Hematopoietic multipotent progenitor cell treated with erythropoietin and hydrocortisone succinate and interleukin-3 and kit ligand, for 6 days (in vitro differentiated cells): ENCODE measurements around the gene VASP.

Experiments used
- DNase-seq: peaks from one replicate; pipeline ENCODE4 v3.0.0-alpha.2; 2015

Gene VASP

DNA sequence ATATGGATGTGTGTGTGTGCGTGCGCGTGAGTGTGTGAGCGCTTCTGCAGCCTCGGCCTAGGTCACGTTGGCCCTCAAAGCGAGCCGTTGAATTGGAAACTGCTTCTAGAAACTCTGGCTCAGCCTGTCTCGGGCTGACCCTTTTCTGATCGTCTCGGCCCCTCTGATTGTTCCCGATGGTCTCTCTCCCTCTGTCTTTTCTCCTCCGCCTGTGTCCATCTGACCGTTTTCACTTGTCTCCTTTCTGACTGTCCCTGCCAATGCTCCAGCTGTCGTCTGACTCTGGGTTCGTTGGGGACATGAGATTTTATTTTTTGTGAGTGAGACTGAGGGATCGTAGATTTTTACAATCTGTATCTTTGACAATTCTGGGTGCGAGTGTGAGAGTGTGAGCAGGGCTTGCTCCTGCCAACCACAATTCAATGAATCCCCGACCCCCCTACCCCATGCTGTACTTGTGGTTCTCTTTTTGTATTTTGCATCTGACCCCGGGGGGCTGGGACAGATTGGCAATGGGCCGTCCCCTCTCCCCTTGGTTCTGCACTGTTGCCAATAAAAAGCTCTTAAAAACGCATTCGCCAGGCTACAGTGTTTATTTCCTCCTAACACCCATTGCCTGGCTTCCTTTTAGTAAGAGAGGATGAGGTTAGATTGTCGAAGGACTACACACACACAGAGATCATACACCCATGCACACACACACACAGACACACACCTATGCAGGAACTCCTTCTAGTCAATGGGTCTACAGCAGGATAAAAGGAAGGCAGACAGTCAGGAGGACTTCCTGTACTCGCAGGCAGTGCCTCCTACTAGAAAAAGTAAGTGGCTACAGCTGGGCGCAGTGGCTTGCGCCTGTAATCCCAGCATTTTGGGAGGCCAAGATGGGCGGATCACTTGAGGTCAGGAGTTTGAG, 32.4 kb upstream of the VASP start:
- DNase-seq, result no peak

DNA sequence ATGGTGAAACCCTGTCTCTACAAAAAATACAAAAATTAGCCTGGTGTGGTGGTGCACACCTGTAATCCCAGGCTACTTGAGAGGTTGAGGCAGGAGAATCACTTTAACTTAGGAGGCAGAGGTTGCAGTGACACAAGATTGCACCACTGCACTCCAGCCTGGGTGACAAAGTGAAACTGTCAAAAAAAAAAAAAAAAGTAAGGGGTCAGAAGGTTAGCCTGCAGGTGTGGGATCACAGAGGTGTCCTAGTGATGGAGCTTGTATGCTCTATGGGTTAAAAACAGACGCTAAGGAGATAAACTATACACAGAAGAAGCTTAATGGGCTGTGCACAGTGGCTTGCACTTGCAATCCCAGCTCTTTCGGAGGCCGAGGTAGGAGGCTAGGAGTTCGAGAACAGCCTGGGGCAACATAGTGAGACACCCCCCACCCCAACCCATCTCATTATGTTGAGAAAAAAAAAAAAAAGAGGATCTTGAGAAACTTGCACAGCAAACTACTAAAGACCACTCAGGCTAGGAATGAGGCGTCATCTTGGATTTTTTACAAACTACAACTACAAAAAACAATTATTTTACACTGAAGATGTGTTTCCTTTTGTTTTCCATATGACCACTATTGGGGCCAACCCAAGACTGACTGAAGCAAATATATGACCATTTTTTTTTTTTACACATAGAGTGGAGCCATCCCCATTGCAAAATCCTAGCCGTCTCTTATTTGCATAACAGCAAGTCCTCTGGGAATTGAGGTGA, 31.6 kb upstream of the VASP start:
- DNase-seq, result no peak

DNA sequence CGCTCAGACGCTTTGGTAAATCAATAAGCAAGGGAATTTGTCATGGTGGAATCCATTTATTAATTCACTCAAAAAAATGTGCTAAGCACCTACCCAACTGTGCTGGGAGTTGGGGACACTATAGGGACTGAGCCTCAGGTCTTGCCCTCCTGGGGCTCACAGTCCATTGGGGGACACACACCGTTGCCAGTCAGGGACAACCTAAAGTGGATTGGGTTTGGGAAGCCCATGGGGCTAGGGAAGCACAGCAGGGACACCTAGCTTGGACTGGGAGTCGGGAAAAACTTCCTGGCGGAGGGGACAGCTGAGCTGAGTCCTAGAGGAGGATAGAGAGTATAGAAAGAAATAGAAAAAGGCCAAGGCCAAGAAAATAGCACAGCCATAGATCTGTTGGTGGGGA, 31.0 kb upstream of the VASP start:
- no peak for DNase-seq

DNA sequence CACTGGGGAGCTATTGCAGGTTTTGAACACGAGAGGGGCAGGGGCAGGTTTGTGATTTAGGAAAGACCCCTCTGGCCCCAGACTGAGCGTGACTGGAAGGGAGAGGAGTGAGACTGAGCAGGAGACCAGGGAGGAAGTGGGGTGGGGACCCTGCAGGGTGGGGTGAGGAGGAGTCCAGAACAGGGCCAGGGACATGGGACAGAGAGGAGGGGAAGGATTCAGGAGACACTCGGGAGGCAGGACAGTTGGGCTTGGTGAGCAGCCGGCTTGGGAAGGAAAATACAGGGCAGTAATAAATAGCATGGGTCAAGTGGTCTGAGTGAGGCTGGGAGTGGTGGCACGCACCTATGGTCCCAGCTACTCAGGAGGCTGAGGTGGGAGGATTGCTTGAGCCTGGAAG, 30.1 kb upstream of the VASP start:
- no peak for DNase-seq

DNA sequence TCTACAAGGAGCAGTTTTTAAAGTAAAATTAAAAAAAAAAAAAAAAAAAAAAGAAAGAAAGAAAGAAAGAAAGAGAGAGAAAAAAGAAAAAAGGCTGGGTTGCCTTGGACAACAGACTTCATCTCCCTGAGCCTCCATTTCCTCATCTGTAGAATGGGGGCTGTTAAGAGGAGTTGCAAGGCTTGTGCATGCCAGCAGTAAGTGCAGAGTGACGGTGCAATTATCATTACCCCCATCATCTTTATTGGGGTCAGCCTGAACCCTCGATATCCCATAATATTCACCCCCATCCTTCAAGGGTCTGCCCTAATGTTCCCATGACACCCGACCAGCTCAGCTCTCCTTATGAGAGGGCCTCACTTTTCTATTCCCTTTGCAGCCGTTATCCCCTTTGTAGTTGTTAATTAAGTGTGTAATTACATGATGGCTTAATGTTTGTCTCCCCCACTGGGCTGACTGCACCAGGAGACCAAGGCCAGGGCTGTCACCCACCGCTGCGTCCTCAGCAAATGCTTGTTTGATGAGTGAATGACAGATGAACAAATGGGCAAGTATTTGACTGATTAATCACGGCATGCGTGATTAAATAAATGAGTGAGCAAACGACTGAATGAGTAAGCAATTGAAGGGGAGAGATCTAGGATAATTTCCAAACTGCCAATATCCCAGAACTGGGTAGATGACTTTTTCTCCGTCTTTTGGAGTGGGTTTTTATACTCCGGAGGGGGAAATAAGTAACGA, 29.4 kb upstream of the VASP start:
- no peak for DNase-seq

DNA sequence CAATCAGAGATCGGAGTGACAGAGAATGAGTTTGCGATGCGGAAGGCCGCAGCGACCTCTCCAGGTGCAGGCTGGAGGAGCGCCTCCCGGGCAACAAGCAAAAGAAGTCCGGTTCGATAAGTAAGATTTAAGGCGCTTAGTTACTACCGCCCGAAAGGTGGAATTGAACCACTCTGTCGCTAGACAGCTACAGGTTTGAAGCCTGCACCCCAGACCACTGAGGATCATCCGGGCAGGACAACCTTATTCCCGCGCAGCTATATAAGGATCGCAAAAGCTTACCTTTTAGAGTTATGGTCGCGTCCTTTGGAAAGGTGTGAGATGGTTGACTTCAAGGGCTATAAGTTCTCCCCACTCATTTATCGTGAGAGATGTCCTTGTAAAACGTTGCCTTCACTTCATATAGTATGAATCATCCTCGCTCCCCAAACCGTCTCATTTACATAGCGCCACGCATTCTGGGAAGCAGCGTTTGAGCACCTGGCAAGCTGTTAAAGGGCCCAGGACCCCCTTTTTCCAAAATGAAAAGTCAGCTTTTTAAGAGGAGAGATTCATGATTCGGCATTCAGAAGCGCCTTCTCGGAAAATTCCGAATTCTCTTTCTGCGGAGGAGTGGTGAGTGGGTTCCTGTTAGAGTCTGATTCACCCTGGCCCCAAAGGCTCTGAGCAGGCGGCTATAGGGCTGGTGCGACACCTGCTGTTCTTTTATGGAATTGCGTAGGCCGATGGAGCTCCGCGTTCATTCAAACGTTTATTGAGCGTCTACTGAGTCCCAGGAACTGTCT, 28.6 kb upstream of the VASP start:
- peak; percentile 96 for DNase-seq

DNA sequence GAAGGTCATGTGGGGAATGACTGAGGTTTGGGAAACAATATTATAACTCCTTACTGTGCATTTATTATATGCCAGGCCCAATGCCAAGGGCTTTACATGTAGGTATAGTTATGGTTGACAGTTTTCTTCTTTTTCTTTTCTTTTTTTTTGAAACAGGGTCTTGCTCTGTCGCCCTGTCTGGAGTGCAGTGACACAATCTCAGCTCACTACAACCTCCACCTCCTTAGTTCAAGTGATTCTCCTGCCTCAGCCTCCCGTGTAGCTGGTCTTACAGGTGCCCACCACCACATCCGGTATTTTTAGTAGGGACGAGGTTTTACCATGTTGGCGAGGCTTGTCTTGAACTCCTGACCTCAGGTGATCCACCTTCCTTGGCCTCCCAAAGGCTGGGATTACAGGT, 24.2 kb upstream of the VASP start:
- DNase-seq, result no peak

DNA sequence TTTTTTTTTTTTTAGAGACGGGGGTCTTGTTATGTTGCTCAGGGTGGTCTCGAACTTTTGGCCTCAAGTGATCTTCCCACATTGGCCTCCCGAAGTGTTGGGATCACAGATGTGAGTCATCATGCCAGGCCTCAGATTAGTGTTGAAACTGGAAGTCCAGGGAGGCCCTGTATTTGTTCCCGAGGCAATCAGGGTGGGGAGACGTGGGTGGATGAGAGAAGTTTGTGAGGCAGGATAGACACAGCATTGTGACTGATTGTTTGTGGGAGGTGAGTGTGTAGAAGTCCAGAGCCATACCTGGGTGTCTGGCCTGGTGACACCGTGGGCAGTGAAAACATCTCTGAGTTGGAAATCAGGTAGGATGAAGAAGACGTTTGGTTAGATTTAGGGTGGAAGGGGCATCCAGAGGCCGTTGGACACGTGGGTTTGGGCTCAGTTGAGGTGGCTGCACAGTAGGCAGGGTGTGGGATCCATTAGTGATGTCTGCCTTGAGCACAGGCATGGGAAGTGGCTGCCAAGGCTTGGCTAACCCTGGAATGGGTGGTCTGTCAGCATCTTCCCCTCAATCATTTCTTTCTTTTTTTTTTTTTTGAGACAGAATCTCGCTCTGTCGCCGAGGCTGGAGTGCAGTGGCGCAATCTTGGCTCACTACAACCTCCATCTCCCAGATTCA, 22.9 kb upstream of the VASP start:
- no peak for DNase-seq

DNA sequence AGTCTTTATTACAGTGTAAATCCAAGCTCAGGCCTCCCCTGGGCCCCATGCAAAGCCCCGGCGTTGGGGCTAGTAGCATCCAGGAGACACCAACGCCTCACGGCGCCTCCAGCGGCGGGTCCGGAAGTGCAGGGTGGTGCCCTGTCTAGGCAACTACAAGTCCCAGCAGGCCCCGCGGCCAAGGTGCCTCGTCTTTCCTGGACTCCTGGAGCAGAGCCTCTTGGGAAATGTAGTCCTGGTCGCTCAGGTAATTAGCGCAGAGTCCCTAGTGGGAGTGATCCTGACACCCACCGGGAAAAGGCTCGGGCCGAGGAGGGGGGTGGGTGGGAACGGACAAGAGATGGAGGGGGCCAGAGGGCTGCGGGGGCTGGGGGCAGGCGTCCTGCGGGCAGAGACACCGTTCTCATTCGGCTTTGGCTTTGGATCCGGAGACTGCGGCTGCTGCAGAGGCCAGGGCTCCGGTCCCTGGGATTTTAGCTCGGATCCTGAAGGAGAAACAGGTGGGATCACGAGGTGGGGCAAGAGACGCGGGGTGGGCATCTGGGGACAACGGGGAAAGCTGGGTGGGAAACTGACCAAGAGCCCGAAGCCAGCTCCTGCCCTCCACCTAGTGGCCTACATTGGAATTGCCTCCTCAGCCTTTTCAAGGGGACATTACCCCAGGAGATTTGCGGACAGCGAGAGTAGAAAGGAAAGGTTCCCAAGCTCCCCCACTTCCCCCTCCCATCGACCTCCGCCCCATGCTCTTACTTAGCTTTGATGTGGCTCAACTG, 21.8 kb upstream of the VASP start:
- DNase-seq, result peak; percentile 98

DNA sequence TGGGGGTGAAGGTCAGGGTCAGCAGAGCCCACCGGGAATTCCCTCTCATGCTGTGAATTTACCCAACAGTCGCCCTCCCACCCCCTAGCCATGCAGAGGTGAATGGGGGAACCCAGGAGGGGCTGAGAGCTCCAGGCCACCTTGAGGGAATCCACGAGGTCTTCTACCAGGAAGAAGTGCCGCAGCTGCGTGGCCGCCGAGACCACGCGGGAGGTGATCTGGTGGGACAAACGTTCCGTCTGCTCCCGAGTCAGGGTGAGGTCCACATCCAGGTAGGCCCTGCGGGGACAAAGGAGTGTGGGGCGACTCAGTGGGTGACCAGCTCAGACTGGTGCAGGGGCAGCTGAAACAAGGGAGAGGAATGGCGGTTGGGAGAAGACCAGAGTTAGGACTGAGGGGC, 18.6 kb upstream of the VASP start:
- no peak for DNase-seq

DNA sequence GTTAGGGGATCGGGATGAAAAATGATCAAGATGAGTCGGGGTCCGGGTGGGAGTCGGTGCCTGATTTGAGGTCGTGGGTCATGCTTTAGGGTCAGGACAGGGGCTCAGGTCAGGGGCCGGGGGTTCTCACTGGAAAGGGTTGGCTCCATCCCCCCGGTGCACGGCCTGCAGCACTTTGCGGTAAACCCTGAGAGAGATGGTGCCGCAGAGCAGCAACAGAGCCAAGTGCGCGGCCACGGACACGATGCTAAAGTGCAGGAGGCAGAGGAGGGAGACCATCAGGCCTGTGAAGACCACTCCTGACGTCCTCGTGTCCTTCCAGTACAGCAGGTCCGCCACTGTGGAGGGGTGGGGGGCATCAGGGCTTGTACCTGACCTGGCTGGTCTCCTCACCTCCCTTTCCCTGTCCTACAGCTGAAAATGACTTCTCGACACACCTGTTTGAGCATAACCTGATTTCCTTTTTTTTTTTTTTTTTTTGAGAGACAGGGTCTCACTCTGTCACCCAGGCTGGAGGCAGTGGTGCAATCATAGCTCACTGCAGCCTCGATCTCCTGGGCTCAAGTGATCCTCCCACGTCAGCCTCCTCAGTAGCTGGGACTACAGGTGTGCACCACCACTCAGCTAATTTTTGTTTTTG, 17.9 kb upstream of the VASP start:
- no peak for DNase-seq

DNA sequence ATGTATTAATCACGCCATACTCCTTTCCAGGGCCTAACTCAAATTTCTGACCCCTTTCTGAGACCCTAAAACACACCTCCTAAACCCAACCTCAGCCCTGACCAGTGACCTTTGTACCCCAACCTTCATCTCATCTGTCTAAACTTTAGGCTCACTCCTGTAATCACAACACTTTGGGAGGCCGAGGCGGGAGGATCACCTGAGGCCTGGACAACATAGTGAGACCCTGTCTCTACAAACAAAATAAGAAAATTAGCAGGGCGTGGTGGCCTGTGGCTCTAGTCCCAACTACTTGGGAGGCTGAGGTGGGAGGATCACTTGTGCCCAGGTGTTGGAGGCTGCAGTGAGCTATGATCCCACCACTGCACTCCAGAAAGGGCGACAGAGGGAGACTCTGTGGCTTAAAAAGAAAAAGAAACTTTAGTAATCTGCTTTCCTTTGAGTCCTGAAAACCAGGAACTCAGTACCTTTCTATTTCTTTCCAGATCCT, 15.1 kb upstream of the VASP start:
- DNase-seq, result no peak

DNA sequence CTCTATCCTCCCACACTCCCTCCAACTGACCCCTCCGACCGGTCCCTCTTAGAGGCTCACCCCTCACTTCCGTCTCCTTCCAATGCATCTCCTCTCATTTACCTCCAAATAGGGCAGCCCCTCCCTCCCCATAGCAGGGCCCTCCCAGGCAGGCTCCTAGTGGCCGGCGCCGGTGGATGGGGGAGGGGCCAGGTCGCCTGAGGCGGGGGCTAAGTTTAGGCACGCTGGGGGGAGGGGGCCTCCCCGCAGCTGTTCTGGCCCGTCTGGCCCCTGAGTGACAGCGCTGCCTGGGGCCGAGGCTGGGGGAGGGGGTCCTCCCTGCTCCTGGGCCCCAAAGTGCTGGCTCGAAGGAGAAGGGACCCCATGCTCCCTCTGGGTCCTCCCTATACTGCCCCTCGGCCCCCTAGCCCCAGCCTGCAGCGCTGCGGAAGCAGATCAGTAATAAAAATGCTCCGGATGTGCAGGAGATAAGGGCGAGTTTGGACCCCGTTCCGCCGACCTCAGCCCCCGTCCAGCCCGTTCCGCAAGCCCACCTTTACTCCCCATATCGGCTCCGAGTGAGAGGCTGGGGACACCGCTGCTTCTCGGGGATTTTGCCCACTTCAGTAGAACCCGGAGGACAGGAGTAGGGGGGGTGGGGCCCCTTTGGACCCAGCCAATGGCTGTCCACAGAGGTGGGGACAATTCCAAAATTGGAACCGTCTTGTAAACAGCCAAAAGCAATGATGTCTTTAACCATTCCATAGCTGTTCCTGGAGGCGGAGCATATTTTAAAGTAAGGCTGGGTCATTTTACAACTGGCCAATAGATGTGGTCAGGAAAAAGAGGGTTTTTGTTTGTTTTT, 14.4 kb upstream of the VASP start:
- DNase-seq, result peak; percentile 74

DNA sequence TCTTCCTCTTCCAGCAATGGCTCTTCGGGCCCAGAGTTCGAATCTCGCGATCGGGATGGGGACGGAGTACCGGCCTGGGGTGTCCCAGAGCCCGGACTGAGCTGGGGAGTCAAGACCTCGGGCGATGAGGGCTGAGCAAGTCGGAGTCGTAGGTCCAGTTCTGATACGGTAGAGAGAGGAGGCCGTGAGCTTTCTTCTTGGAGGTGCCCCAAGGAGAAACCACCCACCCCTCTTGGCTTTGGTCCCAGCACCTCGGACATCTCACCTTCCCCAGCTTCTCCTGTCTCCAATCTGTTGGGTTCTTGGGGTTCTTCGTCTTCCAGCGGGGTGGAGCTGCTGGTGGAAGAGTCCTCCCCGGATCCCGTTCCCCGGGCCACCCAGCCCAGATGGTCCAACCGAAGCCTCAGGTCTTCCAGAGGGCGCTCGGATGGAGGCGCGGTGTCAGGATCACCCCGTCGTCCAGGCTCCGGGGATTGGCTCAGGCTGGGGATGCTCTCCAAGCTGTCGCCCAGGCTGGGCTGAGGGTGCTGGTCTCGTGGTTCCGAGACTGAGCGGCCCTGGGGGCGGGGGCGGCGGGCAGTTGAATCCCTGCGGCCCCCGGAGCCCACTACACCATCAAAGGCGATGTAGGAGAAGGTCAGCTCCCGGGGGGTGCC, 12.9 kb upstream of the VASP start:
- DNase-seq, result no peak

DNA sequence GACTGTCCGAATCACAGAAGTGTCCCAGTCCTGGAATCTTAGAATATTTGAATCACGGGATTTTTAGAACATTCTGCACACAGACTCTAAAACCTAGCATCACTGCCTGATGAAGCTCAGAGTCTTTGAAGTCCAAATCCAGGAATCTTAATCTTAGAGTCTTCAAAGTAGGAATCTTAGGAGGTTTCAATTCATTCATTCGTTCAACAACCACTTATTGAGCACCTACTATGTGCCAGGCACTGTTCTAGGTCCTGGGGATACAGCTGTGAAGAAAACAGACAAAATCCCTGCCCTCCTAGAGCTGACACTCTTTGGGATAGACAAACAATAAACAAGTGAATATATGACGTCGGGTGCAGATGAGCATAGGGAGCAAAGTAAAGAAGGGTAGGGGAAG, 12.1 kb upstream of the VASP start:
- no peak for DNase-seq

DNA sequence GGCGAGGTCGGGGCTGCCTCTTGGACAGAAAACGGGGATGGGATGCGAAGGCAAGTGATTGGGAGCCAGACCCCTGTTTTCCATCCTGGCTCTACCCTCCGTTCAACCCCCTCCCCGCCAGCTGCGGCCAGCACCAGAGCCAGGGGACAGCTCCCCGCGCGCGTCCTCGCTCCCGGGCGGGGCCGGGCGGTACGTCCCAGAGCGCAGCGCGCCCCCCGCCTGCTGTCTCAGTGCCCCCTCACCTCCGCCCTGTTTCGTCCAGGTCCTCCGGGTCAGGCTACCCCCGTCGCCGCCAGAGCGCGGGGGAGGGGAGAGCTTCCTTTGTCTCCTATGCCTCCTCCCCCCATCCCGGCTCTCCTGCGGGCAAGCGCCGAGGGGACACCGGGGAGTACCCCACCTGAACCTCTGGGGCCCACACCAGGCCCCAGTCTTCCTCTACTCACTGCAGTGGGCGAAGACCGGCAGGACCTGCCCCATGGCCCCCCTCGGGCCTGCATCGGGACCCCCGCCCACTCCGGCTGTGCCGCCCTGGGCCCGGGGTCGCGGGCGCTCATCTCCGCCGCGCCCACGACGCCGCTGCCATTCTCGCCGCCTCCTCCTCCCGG, 10.8 kb upstream of the VASP start:
- DNase-seq, result peak; percentile 52

DNA sequence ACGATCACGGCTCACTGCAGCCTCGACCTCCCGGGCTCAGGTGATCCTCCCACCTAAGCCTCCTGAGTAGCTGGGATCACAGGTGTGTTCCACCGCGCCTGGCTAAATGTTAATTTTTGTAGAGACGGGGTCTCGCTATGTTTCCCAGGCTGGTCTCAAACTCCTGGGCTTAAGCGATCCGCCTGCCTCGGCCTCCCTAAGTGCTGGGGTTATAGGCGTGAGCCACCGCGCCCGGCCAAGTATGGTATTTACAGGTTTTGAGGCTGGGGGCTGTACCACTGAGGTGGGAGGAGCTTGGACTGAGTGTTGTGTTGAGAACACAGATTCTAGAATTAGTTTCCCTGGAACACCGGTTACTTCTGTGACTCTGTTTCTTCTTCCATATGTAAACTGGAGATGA, 9.5 kb upstream of the VASP start:
- no peak for DNase-seq

DNA sequence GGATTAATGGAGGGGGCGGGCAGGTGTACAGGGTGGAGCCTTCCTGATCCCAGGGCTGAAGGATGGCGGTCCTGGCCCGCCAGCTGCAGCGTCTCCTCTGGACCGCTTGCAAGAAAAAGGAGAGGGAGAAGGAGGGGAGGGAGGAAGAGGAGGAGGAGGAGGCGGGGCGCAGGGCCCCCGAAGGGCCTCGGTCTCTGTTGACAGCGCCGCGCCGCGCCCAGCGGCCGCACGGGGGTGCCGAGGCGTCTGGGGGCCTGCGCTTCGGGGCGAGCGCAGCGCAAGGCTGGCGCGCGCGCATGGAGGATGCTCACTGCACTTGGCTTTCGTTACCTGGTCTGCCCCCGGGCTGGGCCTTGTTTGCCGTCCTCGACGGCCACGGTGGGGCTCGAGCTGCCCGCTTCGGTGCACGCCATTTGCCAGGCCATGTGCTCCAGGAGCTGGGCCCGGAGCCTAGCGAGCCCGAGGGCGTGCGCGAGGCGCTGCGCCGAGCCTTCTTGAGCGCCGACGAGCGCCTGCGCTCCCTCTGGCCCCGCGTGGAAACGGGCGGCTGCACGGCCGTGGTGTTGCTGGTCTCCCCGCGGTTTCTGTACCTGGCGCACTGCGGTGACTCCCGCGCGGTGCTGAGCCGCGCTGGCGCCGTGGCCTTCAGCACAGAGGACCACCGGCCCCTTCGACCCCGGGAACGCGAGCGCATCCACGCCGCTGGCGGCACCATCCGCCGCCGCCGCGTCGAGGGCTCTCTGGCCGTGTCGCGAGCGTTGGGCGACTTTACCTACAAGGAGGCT, 8.7 kb upstream of the VASP start, which contains the start of gene PPM1N:
Gene PPM1N (plus strand): TSS at position 33 of the 785 bp plus-strand sequence. CDS start 30 bp downstream, at position 63.
- DNase-seq, result peak; percentile 80
